ENCODE results near the gene ANKRD11.

ANKRD11 gene

DNA sequence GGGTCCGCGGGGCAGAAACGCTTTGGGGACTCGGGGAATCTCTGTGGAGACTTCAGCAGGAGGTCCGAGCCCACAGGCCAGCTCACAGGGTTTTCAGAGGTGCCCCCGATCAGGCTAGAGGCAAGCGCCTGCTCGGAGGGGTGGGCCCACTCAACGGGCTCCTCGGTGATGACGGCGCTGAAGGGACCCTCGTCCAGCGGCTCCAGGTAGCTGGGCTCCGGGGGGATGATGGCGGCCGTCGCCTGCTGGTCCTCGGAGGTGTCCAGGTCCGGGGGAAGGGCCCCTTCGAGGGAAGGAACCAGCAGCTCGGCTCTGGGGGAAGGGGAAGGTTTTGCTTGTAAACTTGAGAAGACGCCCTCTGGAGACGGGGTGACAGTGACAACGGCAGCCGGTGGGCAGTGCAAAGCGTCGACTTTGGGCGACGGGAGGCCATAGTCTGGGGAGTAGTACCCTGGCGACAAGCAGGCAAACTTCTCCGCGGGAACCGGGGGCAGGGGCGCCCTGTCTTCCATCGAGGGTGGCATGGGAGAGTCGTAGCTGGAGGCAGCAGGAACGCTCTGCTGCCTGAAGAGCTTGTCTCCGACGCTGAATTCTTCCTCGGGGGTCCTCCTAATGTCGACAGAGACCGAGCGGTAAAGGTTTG is 209.7 kb downstream of the ANKRD11 start:
- no peaks in the 10 kb centered on the region for H3F3A ChIP-seq (ENCODE audit: insufficient read depth)
- H2AFZ ChIP-seq (ENCODE audit: low read depth, low read length, severe bottlenecking) = no peak overlapping the region
- H3K79me2 ChIP-seq (ENCODE audit: insufficient read depth, low read length) = no peaks in the 10 kb centered on the region
- no peaks in the 10 kb centered on the region for H3K9me2 ChIP-seq (replicated peaks; ENCODE audit: insufficient read depth, low read length)
- no peaks in the 10 kb centered on the region for H3K27me3 ChIP-seq (ENCODE audit: low read length)
- H4K20me1 ChIP-seq (ENCODE audit: low read depth, low read length) = no peaks in the 10 kb centered on the region; the same call in 1 of the 2 replicates
- TF ChIP-seq EZH2phosphoT487 (conservative IDR thresholded peaks at IDR 0.05; ENCODE audit: low read length) = no peak
- TF ChIP-seq, protein P1, sequence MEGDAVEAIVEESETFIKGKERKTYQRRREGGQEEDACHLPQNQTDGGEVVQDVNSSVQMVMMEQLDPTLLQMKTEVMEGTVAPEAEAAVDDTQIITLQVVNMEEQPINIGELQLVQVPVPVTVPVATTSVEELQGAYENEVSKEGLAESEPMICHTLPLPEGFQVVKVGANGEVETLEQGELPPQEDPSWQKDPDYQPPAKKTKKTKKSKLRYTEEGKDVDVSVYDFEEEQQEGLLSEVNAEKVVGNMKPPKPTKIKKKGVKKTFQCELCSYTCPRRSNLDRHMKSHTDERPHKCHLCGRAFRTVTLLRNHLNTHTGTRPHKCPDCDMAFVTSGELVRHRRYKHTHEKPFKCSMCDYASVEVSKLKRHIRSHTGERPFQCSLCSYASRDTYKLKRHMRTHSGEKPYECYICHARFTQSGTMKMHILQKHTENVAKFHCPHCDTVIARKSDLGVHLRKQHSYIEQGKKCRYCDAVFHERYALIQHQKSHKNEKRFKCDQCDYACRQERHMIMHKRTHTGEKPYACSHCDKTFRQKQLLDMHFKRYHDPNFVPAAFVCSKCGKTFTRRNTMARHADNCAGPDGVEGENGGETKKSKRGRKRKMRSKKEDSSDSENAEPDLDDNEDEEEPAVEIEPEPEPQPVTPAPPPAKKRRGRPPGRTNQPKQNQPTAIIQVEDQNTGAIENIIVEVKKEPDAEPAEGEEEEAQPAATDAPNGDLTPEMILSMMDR (IDR thresholded peaks at IDR 0.05; ENCODE audit: insufficient read depth, low read length, poor library complexity, severe bottlenecking) = no peak
- no peak overlapping the region for H3K27ac ChIP-seq (ENCODE audit: low read depth, low read length)
- H3K4me3 ChIP-seq (ENCODE audit: insufficient read depth, low read length, poor library complexity, severe bottlenecking) = no peak overlapping the region
- peaks cover 6% of the 10 kb centered on the region; the same call in 1 of the 2 replicates for H3K36me3 ChIP-seq (ENCODE audit: low read length)
- H3K9me3 ChIP-seq (ENCODE audit: insufficient read depth, low read length) = no peaks in the 10 kb centered on the region
- H3K9ac ChIP-seq (ENCODE audit: low read length) = no peak overlapping the region
- no peak overlapping the region for H3K4me2 ChIP-seq (ENCODE audit: low read depth, low read length, poor library complexity, severe bottlenecking)

DNA sequence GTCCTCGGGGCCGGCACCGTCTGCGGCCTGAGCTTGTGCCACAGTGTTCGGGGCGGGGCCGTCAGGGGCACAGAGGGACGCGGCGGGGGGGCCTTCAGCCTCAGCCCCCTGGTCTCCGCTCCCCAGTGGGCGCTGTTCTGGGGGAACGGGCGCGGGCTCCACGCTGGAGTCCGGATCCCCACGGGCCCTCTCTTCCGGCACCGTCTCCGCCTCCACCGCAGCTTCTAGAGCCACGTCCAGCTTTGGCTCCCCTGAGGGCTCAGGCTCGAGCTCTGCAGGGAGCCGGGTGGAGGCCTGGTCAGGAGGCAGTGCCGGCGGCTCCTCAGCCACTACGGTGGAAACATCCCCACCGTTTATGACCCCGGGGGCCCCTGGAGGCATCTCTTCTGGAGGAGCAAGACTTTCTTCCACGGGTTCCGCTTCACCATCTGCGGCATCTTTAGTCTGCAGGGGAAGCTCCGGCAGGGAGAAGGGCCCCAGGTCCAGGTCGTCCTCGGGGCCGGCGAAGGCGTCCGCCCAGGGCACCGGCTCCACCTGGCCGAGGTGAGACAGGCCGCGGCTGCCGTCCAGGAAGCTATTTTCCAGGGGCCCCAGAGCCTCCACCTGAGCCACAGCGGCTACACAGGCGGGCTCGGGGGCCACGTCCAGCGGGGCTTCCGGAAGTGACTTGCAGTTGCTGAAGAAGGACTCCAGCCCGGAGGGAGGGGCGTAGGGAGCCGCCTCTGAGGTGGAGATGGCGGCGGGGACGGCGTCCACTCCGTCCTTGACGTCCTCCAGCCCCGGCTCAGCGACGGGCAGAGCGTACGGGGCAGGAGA is 210.5 kb downstream of the ANKRD11 start:
- Histone ChIP-seq H3K9ac (ENCODE audit: low read length) (no peak overlapping the region), H2AFZ (ENCODE audit: low read depth, low read length, severe bottlenecking) (no peak overlapping the region), H3K27ac (ENCODE audit: low read depth, low read length) (no peak overlapping the region), H3F3A (ENCODE audit: insufficient read depth) (no peaks in the 10 kb centered on the region), H4K20me1 (ENCODE audit: low read depth, low read length) (no peaks in the 10 kb centered on the region; the same call in 1 of the 2 replicates), H3K4me2 (ENCODE audit: low read depth, low read length, poor library complexity, severe bottlenecking) (no peak overlapping the region), H3K9me2 (replicated peaks; ENCODE audit: insufficient read depth, low read length) (no peaks in the 10 kb centered on the region), H3K27me3 (ENCODE audit: low read length) (no peaks in the 10 kb centered on the region), H3K79me2 (ENCODE audit: insufficient read depth, low read length) (no peaks in the 10 kb centered on the region), H3K9me3 (ENCODE audit: insufficient read depth, low read length) (no peaks in the 10 kb centered on the region), H3K4me3 (ENCODE audit: insufficient read depth, low read length, poor library complexity, severe bottlenecking) (no peak overlapping the region), H3K36me3 (ENCODE audit: low read length) (no peaks in the 10 kb centered on the region)
- TF ChIP-seq, protein P1 (IDR thresholded peaks at IDR 0.05; ENCODE audit: insufficient read depth, low read length, poor library complexity, severe bottlenecking) = no peak
- no peak for TF ChIP-seq EZH2phosphoT487 (conservative IDR thresholded peaks at IDR 0.05; ENCODE audit: low read length)

- no peak overlapping the region for H3K9ac ChIP-seq (ENCODE audit: low read length)
- no peak overlapping the region for H2AFZ ChIP-seq (ENCODE audit: low read depth, low read length, severe bottlenecking)
- H3K27ac ChIP-seq (ENCODE audit: low read depth, low read length) = no peak overlapping the region
- no peak overlapping the region for H3K4me3 ChIP-seq (ENCODE audit: insufficient read depth, low read length, poor library complexity, severe bottlenecking)
- TF ChIP-seq, protein P1 (IDR thresholded peaks at IDR 0.05; ENCODE audit: insufficient read depth, low read length, poor library complexity, severe bottlenecking) = no peak
- TF ChIP-seq EZH2phosphoT487 (conservative IDR thresholded peaks at IDR 0.05; ENCODE audit: low read length) = no peak
- H3K27me3 ChIP-seq (ENCODE audit: low read length) = no peaks in the 10 kb centered on the region
- no peaks in the 10 kb centered on the region; the same call in 1 of the 2 replicates for H4K20me1 ChIP-seq (ENCODE audit: low read depth, low read length)
- no peaks in the 10 kb centered on the region for H3K79me2 ChIP-seq (ENCODE audit: insufficient read depth, low read length)
- no peaks in the 10 kb centered on the region for H3F3A ChIP-seq (ENCODE audit: insufficient read depth)
- no peaks in the 10 kb centered on the region for H3K9me2 ChIP-seq (replicated peaks; ENCODE audit: insufficient read depth, low read length)
- H3K36me3 ChIP-seq (ENCODE audit: low read length) = no peaks in the 10 kb centered on the region
- H3K4me2 ChIP-seq (ENCODE audit: low read depth, low read length, poor library complexity, severe bottlenecking) = no peak overlapping the region
- no peaks in the 10 kb centered on the region for H3K9me3 ChIP-seq (ENCODE audit: insufficient read depth, low read length)
These were observed 211.7 kb downstream of the ANKRD11 start for GRCh38 chr16:89278441-89279240.

Data from SU-DHL-6 (cell line).